ENCODE data around the gene LYRM1. TPM values are rescaled to one million over a fixed set of nuclear protein-coding genes. Genes with fewer than 3 reads are reported as not detected.
"Not testable (repeated sequence)": the region's sequence is repeated elsewhere in the genome, so short reads cannot be mapped to it uniquely, and the experiment has no call there.

Gene LYRM1
- total RNA-seq, 1 experiment from 2014 or later, result 42.1 TPM

GRCh38 chr16:20902426-20902825 is 1.9 kb downstream of the LYRM1 start:
- DNase-seq (ENCODE audit: low read depth), result no peak

GRCh38 chr16:20903116-20903898 is 2.7 kb downstream of the LYRM1 start:
- no peak for DNase-seq (ENCODE audit: low read depth)

- DNase-seq (ENCODE audit: low read depth), result no peak
Measured at GRCh38 chr16:20903899-20904506, 3.4 kb downstream of the LYRM1 start.

DNA sequence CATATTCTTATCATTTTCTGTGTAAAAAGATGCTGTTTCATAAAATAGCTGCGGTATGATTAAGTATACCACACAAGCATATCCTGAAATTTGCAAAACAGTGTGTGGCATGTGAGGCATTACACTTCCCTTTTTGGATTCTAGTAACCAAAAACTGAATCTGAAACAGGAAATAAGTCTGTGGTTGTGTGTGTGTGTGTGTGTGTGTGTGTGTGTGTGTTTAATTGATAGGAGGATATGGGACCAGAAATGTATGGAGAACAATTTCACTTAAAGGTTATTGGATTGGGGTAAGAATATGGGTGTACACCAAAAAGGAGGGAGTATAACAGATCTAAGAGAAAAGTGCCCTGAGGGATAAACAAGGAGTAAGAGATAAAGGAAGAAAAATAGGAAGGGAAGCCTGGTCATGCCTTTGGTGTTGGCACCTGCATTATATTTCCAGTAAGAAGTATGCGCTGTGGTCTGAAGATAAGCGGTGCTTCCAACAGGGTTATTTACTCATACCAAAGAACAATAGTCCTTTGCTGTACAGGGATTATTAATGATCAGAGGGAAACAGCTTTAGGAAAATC is 4.0 kb downstream of the LYRM1 start:
- peak; percentile 65 for DNase-seq (ENCODE audit: low read depth)

- DNase-seq (ENCODE audit: low read depth), result no peak
Measured at GRCh38 chr16:20905576-20905975, 5.0 kb downstream of the LYRM1 start.

DNA sequence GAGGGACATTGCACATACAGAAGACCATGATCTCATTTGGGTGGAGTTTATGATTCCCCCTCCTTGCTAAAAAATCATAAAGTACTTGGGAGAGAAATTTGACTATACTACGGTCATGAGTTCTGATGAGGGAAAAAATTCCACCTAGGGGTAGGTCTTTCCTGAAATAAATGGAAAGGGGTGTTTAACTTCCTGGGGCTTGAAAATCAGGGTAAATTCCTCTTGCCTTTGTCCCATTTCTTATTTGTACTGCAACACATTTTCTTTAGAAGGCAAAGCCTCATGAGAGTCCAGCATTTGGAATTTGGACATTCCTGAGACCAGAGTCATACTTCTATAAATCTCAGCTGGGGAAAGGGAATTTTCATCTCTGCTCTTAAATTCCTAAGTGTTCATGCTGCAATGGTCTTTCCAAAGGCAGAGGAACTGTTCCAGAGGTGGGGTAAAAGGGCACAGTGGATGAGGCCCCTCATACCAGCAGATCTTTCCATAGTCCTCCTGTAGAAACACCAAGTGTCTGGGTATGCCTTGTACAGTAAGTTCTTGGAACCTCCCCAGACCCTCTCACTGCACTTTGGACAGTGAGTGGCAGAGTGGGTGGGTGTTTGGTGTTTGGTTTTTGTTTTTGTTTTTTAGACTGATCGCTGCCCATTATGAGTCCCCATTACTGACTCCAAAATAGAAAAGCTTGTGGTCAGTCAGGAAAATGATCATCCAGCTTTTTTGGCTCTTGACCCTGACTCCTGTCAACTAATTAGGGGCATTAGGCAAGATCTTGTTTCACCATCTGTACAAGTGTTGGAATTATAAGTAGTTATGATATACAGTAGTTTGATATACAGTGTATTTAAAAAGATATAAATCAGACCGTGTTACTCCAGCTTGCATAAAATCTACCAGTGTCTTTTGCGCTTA is 6.0 kb downstream of the LYRM1 start:
- DNase-seq (ENCODE audit: low read depth), result peak; percentile 68

DNA sequence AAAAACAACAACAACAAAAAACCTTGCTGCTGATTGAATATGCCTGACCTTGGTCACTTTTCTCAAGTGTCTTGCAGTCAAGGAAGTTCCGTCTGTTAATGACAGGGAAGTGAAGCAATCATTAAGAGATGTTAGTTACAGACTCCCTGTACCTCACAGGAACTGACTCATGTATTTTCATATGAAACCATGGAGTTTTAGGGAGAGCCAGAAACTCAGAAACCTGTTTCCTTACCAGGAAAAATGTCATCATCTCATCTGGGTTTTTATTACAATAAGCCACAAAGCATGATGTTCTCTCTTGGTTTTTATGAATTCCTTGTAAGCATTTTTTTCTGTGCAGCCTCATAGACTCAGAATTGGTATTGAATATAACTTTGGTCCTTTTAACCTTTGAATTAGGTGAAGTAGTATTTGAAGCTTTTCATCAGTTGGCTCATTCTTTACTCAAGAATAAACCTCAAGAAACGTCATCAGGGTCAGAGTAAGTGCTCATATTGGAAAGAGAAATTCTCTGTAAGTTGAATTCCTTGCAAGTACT is 10.3 kb downstream of the LYRM1 start:
- DNase-seq (ENCODE audit: low read depth), result peak; percentile 76

GRCh38 chr16:20911361-20911760 is 10.8 kb downstream of the LYRM1 start:
- DNase-seq (ENCODE audit: low read depth), result peak; percentile 74

DNA sequence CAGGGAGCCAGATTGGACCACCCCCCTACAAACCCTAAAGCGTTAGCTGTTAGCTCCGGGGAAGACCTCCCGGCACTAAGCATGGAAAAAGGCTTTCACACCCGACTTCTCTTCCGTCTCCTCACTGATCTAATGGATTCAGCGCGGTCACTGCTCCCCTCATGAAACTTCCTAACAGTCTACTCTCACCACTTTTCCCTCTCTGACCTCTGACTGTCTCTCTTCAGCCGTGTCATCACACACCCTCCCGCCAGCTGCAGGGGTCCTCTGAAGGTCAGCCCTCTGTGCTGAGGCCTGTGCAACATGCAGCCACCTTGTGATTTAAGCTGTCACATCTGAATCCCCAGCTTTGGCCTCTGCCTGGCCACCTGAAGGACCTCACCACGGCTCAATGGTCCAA is 15.7 kb downstream of the LYRM1 start:
- no peak for DNase-seq (ENCODE audit: low read depth)

GRCh38 chr16:20916942-20917341 is 16.4 kb downstream of the LYRM1 start:
- no peak for DNase-seq (ENCODE audit: low read depth)

GRCh38 chr16:20918486-20919239 is 18.1 kb downstream of the LYRM1 start:
- peak; percentile 25 for DNase-seq (ENCODE audit: low read depth)

GRCh38 chr16:20920091-20920490 is 19.5 kb downstream of the LYRM1 start:
- no peak for DNase-seq (ENCODE audit: low read depth)

DNA sequence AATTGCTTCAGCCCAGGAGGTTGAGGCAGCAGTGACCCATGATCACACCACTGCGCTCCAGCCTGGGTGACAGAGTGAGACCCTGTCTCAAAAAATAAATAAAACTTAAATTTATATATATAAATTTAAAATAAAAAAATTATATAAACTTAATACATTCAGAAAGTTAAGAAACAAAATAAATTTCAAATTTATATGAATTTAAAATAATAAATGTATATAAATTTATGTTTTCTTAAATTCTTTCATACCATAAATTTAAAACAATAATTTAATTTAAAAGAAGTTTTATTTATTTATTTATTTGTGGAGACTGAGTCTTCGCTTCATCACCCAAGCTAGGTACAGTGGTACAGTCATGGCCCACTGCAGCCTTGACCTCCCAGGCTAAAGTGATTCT is 20.2 kb downstream of the LYRM1 start:
- no peak for DNase-seq (ENCODE audit: low read depth)

- no peak for DNase-seq (ENCODE audit: low read depth)
Measured at GRCh38 chr16:20923876-20924275, 23.3 kb downstream of the LYRM1 start.

DNA sequence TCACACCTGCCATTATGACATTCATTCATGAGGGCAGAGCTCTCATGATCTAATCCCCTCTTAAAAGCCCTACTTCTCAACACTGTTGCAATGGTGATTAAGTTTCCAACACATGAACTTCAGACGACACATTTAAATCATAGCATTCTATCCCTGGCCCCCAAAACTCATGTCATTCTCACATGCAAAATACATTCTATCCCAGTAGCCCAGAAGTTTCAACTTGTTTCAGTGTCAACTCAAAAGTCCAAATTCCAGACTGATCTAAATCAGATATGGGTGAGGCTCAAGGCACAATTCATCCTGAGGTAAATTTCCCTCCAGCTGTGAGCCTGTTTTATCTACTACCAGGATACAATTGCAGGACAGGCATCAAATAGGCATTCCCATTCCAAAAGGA is 25.2 kb downstream of the LYRM1 start:
- DNase-seq (ENCODE audit: low read depth), result no peak

DNA sequence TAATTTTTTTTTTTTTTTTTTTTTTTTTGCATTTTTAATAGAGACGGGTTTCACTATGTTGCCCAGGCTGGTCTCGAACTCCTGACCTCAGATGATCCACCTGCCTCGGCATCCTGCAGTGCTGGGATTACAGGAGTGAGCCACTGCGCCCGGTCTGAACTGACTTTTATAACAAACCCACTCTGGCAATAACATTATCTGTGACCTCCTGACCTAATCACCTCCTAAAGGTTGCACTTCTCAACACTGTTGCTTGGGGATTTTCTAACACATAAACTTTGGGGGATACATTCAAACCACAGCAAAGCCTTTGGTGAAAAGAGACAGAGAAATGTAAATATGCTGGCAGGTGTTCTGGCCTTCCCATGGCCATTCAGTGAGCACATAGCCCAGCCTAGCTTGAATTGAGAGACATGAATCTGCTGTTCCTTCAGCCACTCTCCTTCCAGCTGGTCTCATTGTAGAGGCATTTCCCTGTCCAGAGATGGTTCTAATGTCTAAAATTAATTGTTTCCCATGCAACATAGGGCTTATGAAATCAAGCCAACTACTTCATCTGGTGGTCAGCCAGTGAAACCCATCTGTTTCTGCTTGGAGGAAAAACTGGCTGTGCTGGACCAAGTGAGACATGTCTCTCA is 28.3 kb downstream of the LYRM1 start:
- DNase-seq (ENCODE audit: low read depth), result no peak

DNA sequence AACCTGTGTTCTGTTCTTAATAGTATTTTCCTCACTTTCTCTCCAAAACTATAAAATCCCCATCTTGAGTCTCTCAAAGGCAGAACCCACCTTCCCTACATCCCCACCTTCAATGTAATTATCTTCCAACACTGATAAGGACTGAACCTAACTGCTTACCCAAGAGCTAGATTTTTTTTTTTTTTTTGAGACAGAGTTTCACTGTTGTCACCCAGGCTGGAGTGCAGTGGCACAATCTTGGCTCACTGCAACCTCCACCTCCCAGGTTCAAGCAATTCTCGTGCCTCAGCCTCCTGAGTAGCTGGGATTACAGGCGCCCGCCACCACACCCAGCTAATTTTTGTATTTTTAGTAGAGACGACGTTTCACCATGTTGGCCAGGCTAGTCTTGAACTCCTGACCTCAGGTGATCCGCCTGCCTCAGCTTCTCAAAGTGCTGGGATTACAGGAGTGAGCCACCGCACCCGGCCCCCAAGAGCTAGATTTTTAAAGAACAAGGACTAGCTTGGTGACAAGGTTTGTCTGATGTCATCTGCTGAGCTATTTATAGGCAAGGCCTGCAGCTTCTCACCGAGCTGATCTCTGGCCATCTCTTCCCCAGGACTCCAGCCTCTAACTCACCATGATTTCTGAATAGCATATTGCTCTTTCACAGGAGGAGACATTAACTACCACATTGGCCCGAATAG is 29.2 kb downstream of the LYRM1 start:
- not testable (repeated sequence) for DNase-seq (ENCODE audit: low read depth)

- DNase-seq (ENCODE audit: low read depth), result no peak
Measured at GRCh38 chr16:20930365-20930690, 29.8 kb downstream of the LYRM1 start.

DNA sequence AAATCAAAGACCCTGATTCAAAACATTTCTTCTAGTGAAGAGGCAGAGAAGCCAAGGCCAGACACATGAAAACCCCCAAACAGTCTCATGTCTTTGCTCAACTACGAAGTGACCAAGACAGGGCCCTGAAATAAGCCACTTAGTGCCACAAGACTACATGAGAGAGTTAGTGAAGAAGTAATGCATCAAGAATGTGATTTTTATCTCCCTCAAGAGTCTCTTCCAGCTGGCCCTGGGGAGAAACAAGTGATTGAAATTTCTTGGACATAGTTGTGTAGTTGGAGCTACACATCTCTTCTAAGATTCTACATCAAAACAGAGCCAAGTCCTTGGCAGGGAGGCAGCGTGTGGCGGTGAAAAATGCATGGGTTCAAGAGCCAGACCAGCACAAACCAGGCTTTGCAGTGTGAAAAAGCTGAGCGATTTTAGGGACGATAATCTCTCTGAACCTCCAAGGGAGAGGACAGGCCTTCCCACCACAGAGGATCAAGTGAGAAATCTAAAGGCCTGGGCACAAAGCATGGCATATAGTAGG is 30.6 kb downstream of the LYRM1 start:
- DNase-seq (ENCODE audit: low read depth), result no peak

DNA sequence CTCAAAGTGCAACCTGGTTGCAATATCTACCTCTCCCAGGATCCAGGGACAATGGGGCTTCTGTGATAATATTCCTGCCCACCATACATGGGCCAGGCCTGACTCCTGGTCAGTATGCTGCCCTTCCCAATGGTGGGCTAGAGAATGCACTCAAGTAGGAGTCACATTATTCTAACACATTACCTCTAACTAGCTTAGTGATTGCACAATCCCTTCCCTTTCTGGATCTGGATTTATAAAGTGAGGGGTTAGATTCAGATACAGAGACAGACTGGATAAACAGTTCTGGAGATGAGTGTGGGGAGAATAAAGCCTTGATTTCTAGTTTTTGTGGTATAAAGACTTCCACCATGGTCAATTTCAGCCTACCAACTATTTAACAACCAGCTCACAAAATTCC is 33.0 kb downstream of the LYRM1 start:
- DNase-seq (ENCODE audit: low read depth), result no peak
